T-cell (primary cell): ENCODE measurements around the gene ZFX. TPM values are rescaled to one million over a fixed set of nuclear protein-coding genes. Genes with fewer than 3 reads are reported as not detected.

Source experiments
- ATAC-seq, 4 experiments: fragments of 200-7000 bp in 3 of 4; fragments of 150-1000 bp in 1 of 4; cut with Tn5 transposase; replicated peaks in 1 of 4; 1 replicate in 3 of 4; 2 replicates in 1 of 4; pipeline ENCODE4 v1.10.0; 2021; ENCODE audit warnings: moderate library complexity in 3 of 4, mild to moderate bottlenecking in 2 of 4, moderate number of reproducible peaks in 1 of 4
- CTCF ChIA-PET, 2 donors: fragments of 300-600 bp; sonication (Branson Sonifier 250); formaldehyde crosslinking; loops; one replicate each; lab custom pipeline; 2022; ENCODE audit warnings: antibody characterized with exemption in 2 of 2; lab: Charles Lee
- POLR2A ChIA-PET, 2 donors: fragments of 300-600 bp; sonication (Branson Sonifier 250); formaldehyde crosslinking; loops; one replicate each; lab custom pipeline; 2022; ENCODE audit warnings: antibody characterized with exemption in 2 of 2; lab: Charles Lee
- DNase-seq, 35 experiments: peaks; one replicate each; pipeline versions ENCODE4 v3.0.0 to v3.0.0-alpha.2; 2013 to 2023
- H3K27ac ChIP-seq: one replicate; pipeline ENCODE4 v1.5.1; 2013; ENCODE audit warnings: low read length
- H3K27me3 ChIP-seq, 2 experiments: replicated peaks in 1 of 2; 1 replicate in 1 of 2; 2 replicates in 1 of 2; pipeline versions ENCODE4 v1.6.1 to v1.7.0; 2013; ENCODE audit warnings: low read length in 1 of 2, mixed read lengths in 1 of 2; ENCODE audit not compliant: control insufficient read depth in 2 of 2, insufficient read depth in 2 of 2; ENCODE audit errors: extremely low read depth in 1 of 2
- H3K36me3 ChIP-seq, 2 donors: 1 replicate in 1 of 2; 2 replicates in 1 of 2; pipeline versions ENCODE4 v1.6.1 to v1.7.0; 2013; ENCODE audit warnings: low read length in 1 of 2; ENCODE audit not compliant: control insufficient read depth in 2 of 2, insufficient read depth in 1 of 2; ENCODE audit errors: extremely low read depth in 1 of 2
- H3K4me1 ChIP-seq, 2 experiments: 1 replicate in 1 of 2; 2 replicates in 1 of 2; pipeline versions ENCODE4 v1.6.1 to v1.7.0; 2013; ENCODE audit warnings: low read length in 2 of 2, mixed read lengths in 1 of 2; ENCODE audit not compliant: insufficient read depth in 2 of 2, control insufficient read depth in 1 of 2; ENCODE audit errors: extremely low read depth in 1 of 2
- H3K4me3 ChIP-seq, 2 donors: 1 replicate in 1 of 2; 2 replicates in 1 of 2; pipeline versions ENCODE4 v1.5.1 to v1.7.0; 2013; ENCODE audit warnings: mild to moderate bottlenecking in 2 of 2, low read length in 1 of 2, moderate library complexity in 1 of 2; ENCODE audit not compliant: control insufficient read depth in 1 of 2; ENCODE audit errors: extremely low read depth in 1 of 2
- H3K9me3 ChIP-seq: 2 replicates; pipeline ENCODE4 v1.7.0; 2013
- H3K27ac Mint-ChIP-seq, 2 donors: one replicate each; pipeline ENCODE4 v1.8.0; 2020 to 2021; ENCODE audit warnings: mild to moderate bottlenecking in 2 of 2, mixed read lengths in 2 of 2
- H3K27me3 Mint-ChIP-seq, 2 donors: one replicate each; pipeline ENCODE4 v1.8.0; 2021 to 2022; ENCODE audit warnings: mixed read lengths in 2 of 2
- H3K36me3 Mint-ChIP-seq: one replicate; pipeline ENCODE4 v1.8.0; 2021; ENCODE audit warnings: mixed read lengths
- H3K4me1 Mint-ChIP-seq, 3 donors: one replicate each; pipeline ENCODE4 v1.8.0; 2020 to 2022; ENCODE audit warnings: mixed read lengths in 3 of 3, mild to moderate bottlenecking in 1 of 3
- H3K4me3 Mint-ChIP-seq, 3 donors: one replicate each; pipeline ENCODE4 v1.8.0; 2020 to 2022; ENCODE audit warnings: mild to moderate bottlenecking in 3 of 3, mixed read lengths in 3 of 3, moderate library complexity in 3 of 3
- H3K9me3 Mint-ChIP-seq, 3 donors: one replicate each; pipeline ENCODE4 v1.8.0; 2020 to 2022; ENCODE audit warnings: mixed read lengths in 3 of 3
- WGBS: methylation state at CpG from one replicate; pipeline ENCODE4 v1.1.5; 2013; ENCODE audit warnings: missing lambda C conversion rate; ENCODE audit not compliant: insufficient coverage; 5-methylcytosine and 5-hydroxymethylcytosine counted together
- total RNA-seq, 35 experiments: library from RNA in 6 of 35; stranded (reverse) in 6 of 35; fragments of 120-200 nt in 1 of 35; gene quantifications; one replicate each; pipeline versions ENCODE4 v1.2.1 to v1.2.4 and lab custom pipeline; 2013 to 2026

ZFX gene
- total RNA-seq, 5 donors from 2014 or later (not counting 1 experiment from before 2014, with no cell fraction given), result 52.5 to 95.3 (median 66.5) TPM

DNA sequence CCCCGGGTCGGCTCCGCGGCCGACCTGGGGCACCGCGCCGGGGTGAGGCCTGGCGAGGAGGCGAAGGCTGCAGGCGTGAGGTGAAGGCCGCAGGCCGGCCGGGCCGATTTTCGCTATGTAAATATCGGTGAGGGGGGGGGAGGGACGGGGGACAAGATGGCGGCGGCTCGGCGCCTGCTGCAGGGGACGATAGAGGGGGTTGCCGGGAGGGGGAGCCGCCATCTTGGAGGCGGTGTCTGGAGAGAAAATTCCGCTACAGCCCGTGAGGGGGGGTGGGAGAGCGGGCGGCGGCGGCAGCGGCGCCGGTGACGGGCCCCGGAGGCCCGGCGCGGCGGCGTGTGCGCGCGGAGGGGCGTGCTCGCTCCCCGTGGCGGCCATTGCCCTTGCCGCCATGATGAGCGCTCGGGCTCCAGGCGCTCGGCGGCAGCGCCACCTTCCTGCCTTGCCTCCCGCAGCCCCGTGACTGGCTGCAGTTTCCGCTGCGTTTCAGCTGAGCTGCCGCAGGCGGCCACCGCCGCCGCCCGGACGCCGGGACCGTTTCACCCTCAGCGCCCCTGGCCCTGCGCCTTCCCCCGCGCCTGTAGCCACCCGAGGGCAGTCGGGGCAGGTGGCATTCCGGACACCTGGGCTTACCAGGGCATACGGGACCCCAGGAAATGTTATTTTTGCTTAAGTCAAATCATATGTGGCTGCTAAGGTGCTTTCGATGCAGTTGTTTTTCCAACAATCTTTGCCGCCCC is 692 bp downstream of the ZFX start:
- POLR2A ChIA-PET, result interaction anchor here in 1 of 2 donors (1.6 kb wide), 1 partner anchor 95 kb away, joined by 10 read pairs; no protein-coding TSS in a partner anchor
- DNase-seq (peak; percentile 71 to 93 (median 80)), ATAC-seq (peak; percentile 77 to 84 (median 80))
- no peaks in the 10 kb centered on the region for H3K36me3 ChIP-seq
- H3K9me3 ChIP-seq, result no peaks in the 10 kb centered on the region
- Mint-ChIP-seq H3K27ac (peak overlapping the region; percentile 91 to 92), H3K9me3 (no peaks in the 10 kb centered on the region), H3K36me3 (peaks cover 5% of the 10 kb centered on the region), H3K4me3 (peak overlapping the region; percentile 88 to 94 (median 92)), H3K4me1 (peaks cover 70 to 79% (median 75%) of the 10 kb centered on the region in 3 donors), H3K27me3 (no peaks in the 10 kb centered on the region)
- WGBS, result under 1% methylated on average over 57 of the region's 79 CpGs
- H3K4me3 ChIP-seq, result peak overlapping the region; percentile 64 to 95
- H3K27ac ChIP-seq, result peak overlapping the region; percentile 74
- H3K27me3 ChIP-seq, result no peaks in the 10 kb centered on the region
- CTCF ChIA-PET, result interaction anchor here in 1 of 2 donors (1.6 kb wide), 1 partner anchor 124 kb away, joined by 3 read pairs; the partner anchor contains the start of gene KLHL15
- H3K4me1 ChIP-seq, result peaks cover 24 to 41% of the 10 kb centered on the region in 2 experiments

- Mint-ChIP-seq H3K27ac (peak overlapping the region; percentile 91 to 92), H3K4me3 (peak overlapping the region; percentile 88 to 94 (median 92)), H3K4me1 (peaks cover 69 to 79% (median 73%) of the 10 kb centered on the region in 3 donors), H3K9me3 (no peaks in the 10 kb centered on the region), H3K36me3 (peaks cover 5% of the 10 kb centered on the region), H3K27me3 (no peaks in the 10 kb centered on the region)
- DNase-seq (no peak), ATAC-seq (no peak)
- ChIA-PET CTCF (interaction anchor here in 1 of 2 donors (0.8 to 1.6 kb wide), 2 partner anchors 124 to 356 kb away, joined by 3 read pairs; partner anchors contain the start of gene KLHL15), POLR2A (no interaction called here)
- peak overlapping the region; percentile 64 to 95 for H3K4me3 ChIP-seq
- peak overlapping the region; percentile 74 for H3K27ac ChIP-seq
- H3K36me3 ChIP-seq, result no peaks in the 10 kb centered on the region
- H3K27me3 ChIP-seq, result no peaks in the 10 kb centered on the region
- no peaks in the 10 kb centered on the region for H3K9me3 ChIP-seq
- peaks cover 26 to 45% of the 10 kb centered on the region in 2 experiments for H3K4me1 ChIP-seq
- WGBS, result 0% methylated on average over 3 of the region's 10 CpGs
Measured at GRCh38 chrX:24150898-24151297, 1.4 kb downstream of the ZFX start.

- Mint-ChIP-seq H3K36me3 (peaks cover 9% of the 10 kb centered on the region), H3K4me3 (peak overlapping the region; percentile 88 to 94 (median 92)), H3K27me3 (no peaks in the 10 kb centered on the region), H3K9me3 (no peaks in the 10 kb centered on the region), H3K27ac (peak overlapping the region; percentile 91 to 92), H3K4me1 (peaks cover 70 to 81% (median 75%) of the 10 kb centered on the region in 3 donors)
- Histone ChIP-seq H3K4me1 (peaks cover 28 to 45% of the 10 kb centered on the region in 2 experiments), H3K9me3 (no peaks in the 10 kb centered on the region), H3K27ac (peak overlapping the region; percentile 74), H3K36me3 (no peaks in the 10 kb centered on the region), H3K27me3 (no peaks in the 10 kb centered on the region), H3K4me3 (peak overlapping the region; percentile 64 to 95)
- ATAC-seq (no peak), DNase-seq (no peak)
- WGBS, result no CpG with 5 or more reads among the region's 8 CpGs
- POLR2A ChIA-PET, result no interaction called here
- CTCF ChIA-PET, result interaction anchor here in 1 of 2 donors (0.8 kb wide), 1 partner anchor 355 kb away, joined by 3 read pairs; no protein-coding TSS in a partner anchor
Measured at GRCh38 chrX:24151513-24151912, 2.0 kb downstream of the ZFX start.

GRCh38 chrX:24153178-24153795 is 3.8 kb downstream of the ZFX start:
- Mint-ChIP-seq H3K36me3 (peaks cover 14% of the 10 kb centered on the region), H3K27me3 (no peaks in the 10 kb centered on the region), H3K9me3 (no peaks in the 10 kb centered on the region), H3K4me1 (peaks cover 71 to 84% (median 77%) of the 10 kb centered on the region in 3 donors), H3K4me3 (peak overlapping the region; percentile 71 to 94 (median 92)), H3K27ac (peak overlapping the region; percentile 79 to 83)
- peaks cover 25 to 38% of the 10 kb centered on the region in 2 experiments for H3K4me1 ChIP-seq
- no peaks in the 10 kb centered on the region for H3K27me3 ChIP-seq
- H3K4me3 ChIP-seq, result peak overlapping the region in 1 of 2 donors; percentile 38
- POLR2A ChIA-PET, result no interaction called here
- WGBS, result 0% methylated on average over 1 of the region's 4 CpGs
- CTCF ChIA-PET, result no interaction called here
- ATAC-seq, result no peak
- peak overlapping the region; percentile 29 for H3K27ac ChIP-seq
- no peaks in the 10 kb centered on the region for H3K9me3 ChIP-seq
- no peaks in the 10 kb centered on the region for H3K36me3 ChIP-seq
- DNase-seq, result peak in 3 of 35 experiments; percentile 0 to 34 (median 11)

GRCh38 chrX:24153796-24154189 is 4.3 kb downstream of the ZFX start:
- ATAC-seq, result no peak
- WGBS, result no CpG with 5 or more reads among the region's 2 CpGs
- Histone ChIP-seq H3K4me1 (peaks cover 25 to 33% of the 10 kb centered on the region in 2 experiments), H3K27ac (no peak overlapping the region), H3K27me3 (no peaks in the 10 kb centered on the region), H3K4me3 (no peak overlapping the region), H3K9me3 (no peaks in the 10 kb centered on the region), H3K36me3 (no peaks in the 10 kb centered on the region)
- ChIA-PET CTCF (no interaction called here), POLR2A (no interaction called here)
- peak overlapping the region; percentile 79 to 83 for H3K27ac Mint-ChIP-seq
- DNase-seq, result no peak
- H3K9me3 Mint-ChIP-seq, result no peaks in the 10 kb centered on the region
- H3K27me3 Mint-ChIP-seq, result no peaks in the 10 kb centered on the region
- peaks cover 68 to 82% (median 75%) of the 10 kb centered on the region in 3 donors for H3K4me1 Mint-ChIP-seq
- peaks cover 14% of the 10 kb centered on the region for H3K36me3 Mint-ChIP-seq
- H3K4me3 Mint-ChIP-seq, result peak overlapping the region; percentile 71 to 94 (median 92)

GRCh38 chrX:24154490-24155034 is 5.0 kb downstream of the ZFX start:
- peaks cover 28 to 33% of the 10 kb centered on the region in 2 experiments for H3K4me1 ChIP-seq
- Mint-ChIP-seq H3K27me3 (no peaks in the 10 kb centered on the region), H3K27ac (no peak overlapping the region)

More at GRCh38 chrX:24154490-24155034, 5.0 kb downstream of the ZFX start:
- no peak overlapping the region for H3K27ac ChIP-seq
- H3K36me3 ChIP-seq, result no peaks in the 10 kb centered on the region
- no peak overlapping the region for H3K4me3 ChIP-seq
- ATAC-seq (no peak), DNase-seq (no peak)
- ChIA-PET CTCF (no interaction called here), POLR2A (no interaction called here)
- Mint-ChIP-seq H3K9me3 (no peaks in the 10 kb centered on the region), H3K4me3 (peak overlapping the region in 1 of 3 donors; percentile 13), H3K4me1 (peaks cover 74 to 88% (median 81%) of the 10 kb centered on the region in 3 donors), H3K36me3 (peaks cover 14% of the 10 kb centered on the region)
- no peaks in the 10 kb centered on the region for H3K27me3 ChIP-seq
- no CpG with 5 or more reads among the region's 8 CpGs for WGBS
- H3K9me3 ChIP-seq, result no peaks in the 10 kb centered on the region
